HG03159 (cell line): ENCODE measurements around the gene PAPOLG.
A peak's percentile ranks its signal among the peaks of the same experiment; 100 is the strongest.
"Not testable (repeated sequence)": the region's sequence is repeated elsewhere in the genome, so short reads cannot be mapped to it uniquely, and the experiment has no call there.

Source experiments
- ATAC-seq: cut with Tn5 transposase; IDR thresholded peaks from one replicate; pipeline ENCODE4 v1.9.1; 2021; ENCODE audit warnings: mild to moderate bottlenecking, moderate library complexity; ENCODE audit not compliant: unreplicated experiment

Gene PAPOLG

GRCh38 chr2:60821587-60822302 lies 65.7 kb downstream of the PAPOLG start:
- no peak for ATAC-seq

GRCh38 chr2:60822987-60823386 lies 66.9 kb downstream of the PAPOLG start:
- ATAC-seq: no peak

- no peak for ATAC-seq
These were observed 67.7 kb downstream of the PAPOLG start for GRCh38 chr2:60823694-60824305.

- no peak for ATAC-seq
These were observed 69.6 kb downstream of the PAPOLG start for GRCh38 chr2:60825666-60826065.

- no peak for ATAC-seq
These were observed 70.0 kb downstream of the PAPOLG start for GRCh38 chr2:60826111-60826510.

- not testable (repeated sequence) for ATAC-seq
These were observed 70.8 kb downstream of the PAPOLG start for GRCh38 chr2:60826860-60827259.

- no peak for ATAC-seq
These were observed 71.3 kb downstream of the PAPOLG start for GRCh38 chr2:60827369-60827768.

GRCh38 chr2:60830991-60831390 lies 74.9 kb downstream of the PAPOLG start:
- no peak for ATAC-seq

GRCh38 chr2:60831921-60832320 lies 75.9 kb downstream of the PAPOLG start:
- no peak for ATAC-seq

- no peak for ATAC-seq
These were observed 76.6 kb downstream of the PAPOLG start for GRCh38 chr2:60832621-60833020.

- no peak for ATAC-seq
These were observed 78.2 kb downstream of the PAPOLG start for GRCh38 chr2:60834270-60834717.

GRCh38 chr2:60836491-60836890 lies 80.4 kb downstream of the PAPOLG start:
- no peak for ATAC-seq

GRCh38 chr2:60837123-60837522 lies 81.1 kb downstream of the PAPOLG start:
- ATAC-seq: no peak

- no peak for ATAC-seq
These were observed 82.4 kb downstream of the PAPOLG start for GRCh38 chr2:60838481-60838880.

GRCh38 chr2:60839126-60839813 lies 83.2 kb downstream of the PAPOLG start:
- peak; percentile 53 for ATAC-seq

- peak; percentile 55 for ATAC-seq
These were observed 84.8 kb downstream of the PAPOLG start for GRCh38 chr2:60840880-60841279.

- ATAC-seq: no peak
These were observed 86.9 kb downstream of the PAPOLG start for GRCh38 chr2:60843006-60843405.

GRCh38 chr2:60844105-60844504 lies 88.0 kb downstream of the PAPOLG start:
- ATAC-seq: no peak

GRCh38 chr2:60847854-60848253 lies 91.8 kb downstream of the PAPOLG start:
- ATAC-seq: no peak
